GM21576 (cell line): ENCODE measurements around the gene BAX.

Experiments used
- ATAC-seq: cut with Tn5 transposase; IDR thresholded peaks from one replicate; pipeline ENCODE4 v1.9.1; 2021; ENCODE audit warnings: mild to moderate bottlenecking, moderate library complexity; ENCODE audit not compliant: unreplicated experiment

BAX gene

DNA sequence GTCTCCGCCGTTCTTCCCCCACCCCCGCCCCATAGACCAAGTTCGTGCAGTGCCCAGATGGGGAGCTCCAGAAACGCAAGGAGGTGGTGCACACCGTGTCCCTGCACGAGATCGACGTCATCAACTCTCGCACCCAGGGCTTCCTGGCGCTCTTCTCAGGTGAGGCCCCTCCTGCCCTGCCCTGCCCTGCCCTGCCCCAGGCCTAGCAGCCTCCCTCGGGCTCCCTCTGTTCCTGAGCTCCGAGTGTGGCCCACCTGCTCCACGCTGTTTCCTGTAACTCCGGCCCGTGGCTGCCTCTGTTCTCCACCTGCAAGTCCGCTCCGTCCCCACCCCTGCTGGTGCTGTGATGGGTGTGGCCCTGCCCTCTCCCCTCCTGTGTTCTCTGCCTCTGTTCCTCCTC, 55.8 kb downstream of the BAX start:
- no peak for ATAC-seq

DNA sequence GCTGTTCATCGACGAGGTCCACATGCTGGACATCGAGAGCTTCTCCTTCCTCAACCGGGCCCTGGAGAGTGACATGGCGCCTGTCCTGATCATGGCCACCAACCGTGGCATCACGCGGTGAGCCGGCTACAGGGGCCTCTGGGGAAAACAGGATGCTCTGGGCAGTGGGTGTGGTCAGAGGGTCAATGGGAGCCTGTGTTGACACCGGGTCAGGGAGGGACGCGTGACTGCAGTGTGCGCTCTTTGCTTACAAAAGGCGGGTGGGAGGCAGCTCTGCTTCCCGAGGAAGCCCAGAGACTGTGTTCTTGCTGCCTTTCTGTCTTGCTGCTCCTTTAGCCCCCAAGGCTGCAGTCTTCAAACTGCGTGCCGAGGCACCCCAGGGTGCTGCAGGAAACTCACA, 56.5 kb downstream of the BAX start:
- ATAC-seq, result no peak
